ENCODE data around the gene PAIP2B. TPM values are rescaled to one million over a fixed set of nuclear protein-coding genes. Genes with fewer than 3 reads are reported as not detected.
"Not testable (repeated sequence)": the region's sequence is repeated elsewhere in the genome, so short reads cannot be mapped to it uniquely, and the experiment has no call there.

PAIP2B gene
- total RNA-seq, 1 donor from 2014 or later, result 10.8 TPM

- H3K9me3 Mint-ChIP-seq, result peaks cover 13% of the 10 kb centered on the region
- DNase-seq (ENCODE audit: low spot score in 2 of 2, unreplicated experiment in 2 of 2), result no peak
- TF ChIP-seq CTCF (IDR thresholded peaks at IDR 0.05; ENCODE audit: unreplicated experiment), result no peak
- H3K4me1 Mint-ChIP-seq, result no peaks in the 10 kb centered on the region
- H3K27me3 Mint-ChIP-seq (ENCODE audit: low read depth), result peaks cover 49% of the 10 kb centered on the region
- H3K4me3 Mint-ChIP-seq, result no peak overlapping the region
- no peaks in the 10 kb centered on the region for H3K36me3 Mint-ChIP-seq
- H3K27ac Mint-ChIP-seq, result no peak overlapping the region
Observed at GRCh38 chr2:71244302-71244660, 17.4 kb upstream of the PAIP2B start.

- Mint-ChIP-seq H3K27ac (no peak overlapping the region), H3K9me3 (peaks cover 13% of the 10 kb centered on the region), H3K36me3 (no peaks in the 10 kb centered on the region), H3K4me3 (no peak overlapping the region), H3K4me1 (no peaks in the 10 kb centered on the region), H3K27me3 (ENCODE audit: low read depth) (peaks cover 45% of the 10 kb centered on the region)
- no peak for DNase-seq (ENCODE audit: low spot score in 2 of 2, unreplicated experiment in 2 of 2)
- no peak for TF ChIP-seq CTCF (IDR thresholded peaks at IDR 0.05; ENCODE audit: unreplicated experiment)
Observed at GRCh38 chr2:71243634-71244301, 16.9 kb upstream of the PAIP2B start.

DNA sequence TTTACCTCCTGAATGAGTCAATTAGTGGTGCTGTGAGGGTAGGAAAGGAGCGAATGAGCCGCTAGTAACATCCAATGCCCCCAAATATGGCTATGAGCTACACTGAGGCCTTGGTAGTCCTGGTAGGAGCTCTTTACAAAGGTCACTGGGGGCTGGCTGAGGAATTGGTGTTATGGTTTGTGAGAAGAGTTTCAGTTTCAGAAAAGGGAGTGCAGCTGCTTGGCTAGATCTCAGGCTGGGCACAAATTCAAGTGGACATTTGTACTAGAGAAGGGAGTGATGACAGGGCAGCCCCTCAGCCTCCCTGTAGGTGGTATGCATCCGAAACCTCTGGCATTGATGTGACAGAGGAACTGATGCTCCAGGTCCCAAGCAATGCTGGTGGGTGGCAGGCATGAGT, 13.9 kb upstream of the PAIP2B start:
- no peak for TF ChIP-seq CTCF (IDR thresholded peaks at IDR 0.05; ENCODE audit: unreplicated experiment)
- peaks cover 41% of the 10 kb centered on the region for H3K27me3 Mint-ChIP-seq (ENCODE audit: low read depth)
- no peaks in the 10 kb centered on the region for H3K36me3 Mint-ChIP-seq
- no peak overlapping the region for H3K27ac Mint-ChIP-seq
- DNase-seq (ENCODE audit: low spot score in 2 of 2, unreplicated experiment in 2 of 2), result no peak
- H3K4me3 Mint-ChIP-seq, result no peak overlapping the region
- H3K4me1 Mint-ChIP-seq, result no peaks in the 10 kb centered on the region
- H3K9me3 Mint-ChIP-seq, result peaks cover under 1% of the 10 kb centered on the region

DNA sequence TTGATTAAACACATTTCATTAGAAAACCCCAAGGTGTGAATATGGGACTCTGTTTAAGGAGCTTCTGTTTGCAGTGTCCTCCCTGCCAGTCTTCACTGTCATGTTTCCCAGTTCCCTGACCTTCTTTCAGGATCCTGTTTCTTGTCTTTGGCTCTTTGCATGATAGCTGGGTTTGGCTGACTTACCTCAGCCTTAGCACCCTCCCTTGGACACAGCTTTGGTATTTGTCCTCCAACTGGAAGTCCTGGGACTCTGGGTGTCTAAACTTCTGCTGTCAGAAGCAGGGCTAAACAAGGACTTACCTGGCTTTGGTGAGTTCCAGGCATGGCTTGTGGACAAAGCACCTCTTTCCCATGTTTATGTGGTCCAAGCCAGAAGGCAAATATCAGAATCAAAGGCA, 11.2 kb upstream of the PAIP2B start:
- Mint-ChIP-seq H3K9me3 (peaks cover 12% of the 10 kb centered on the region), H3K36me3 (peaks cover 2% of the 10 kb centered on the region), H3K27ac (no peak overlapping the region), H3K4me3 (no peak overlapping the region), H3K4me1 (no peaks in the 10 kb centered on the region), H3K27me3 (ENCODE audit: low read depth) (peaks cover 41% of the 10 kb centered on the region)
- TF ChIP-seq CTCF (IDR thresholded peaks at IDR 0.05; ENCODE audit: unreplicated experiment), result no peak
- DNase-seq (ENCODE audit: low spot score in 2 of 2, unreplicated experiment in 2 of 2), result no peak

DNA sequence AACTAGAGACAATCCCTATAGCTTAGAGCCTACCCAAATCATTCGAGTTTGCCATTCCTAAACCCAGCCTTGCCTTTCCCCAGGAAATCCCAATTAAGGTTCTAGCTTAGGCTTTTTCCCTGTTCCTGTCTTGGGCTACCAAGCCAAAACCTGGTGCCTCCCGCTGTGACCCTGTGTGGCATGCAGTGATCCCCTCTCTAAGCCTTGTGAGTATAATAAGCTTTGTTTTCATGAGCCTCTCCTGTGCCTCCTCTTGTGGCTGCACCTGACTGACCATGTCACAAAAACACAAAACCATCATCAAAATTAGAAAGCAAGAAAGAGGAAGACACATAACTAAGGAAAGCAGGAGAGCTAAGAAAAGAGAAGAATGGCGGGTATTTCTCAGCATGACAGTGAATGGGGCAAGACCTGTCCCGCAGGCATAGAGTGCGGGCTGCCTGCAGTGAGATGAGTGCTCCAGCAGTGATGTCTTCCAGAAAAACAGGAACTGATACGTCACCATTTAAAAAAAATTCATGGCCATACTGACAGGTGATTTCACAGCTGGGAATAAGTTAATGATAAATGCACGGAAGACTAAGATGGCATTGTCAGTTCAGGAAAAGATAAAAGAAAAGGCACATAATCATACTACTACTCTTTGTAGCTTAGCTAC, 9.2 kb upstream of the PAIP2B start:
- H3K4me1 Mint-ChIP-seq, result no peaks in the 10 kb centered on the region
- H3K27ac Mint-ChIP-seq, result no peak overlapping the region
- DNase-seq (ENCODE audit: low spot score in 2 of 2, unreplicated experiment in 2 of 2), result no peak
- no peak overlapping the region for H3K4me3 Mint-ChIP-seq
- peaks cover 2% of the 10 kb centered on the region for H3K36me3 Mint-ChIP-seq
- peaks cover 33% of the 10 kb centered on the region for H3K27me3 Mint-ChIP-seq (ENCODE audit: low read depth)
- no peak for TF ChIP-seq CTCF (IDR thresholded peaks at IDR 0.05; ENCODE audit: unreplicated experiment)
- peaks cover 29% of the 10 kb centered on the region for H3K9me3 Mint-ChIP-seq

GRCh38 chr2:71233072-71233471, 6.2 kb upstream of the PAIP2B start:
- peaks cover 30% of the 10 kb centered on the region for H3K9me3 Mint-ChIP-seq

More at GRCh38 chr2:71233072-71233471, 6.2 kb upstream of the PAIP2B start:
- not testable (repeated sequence) for H3K27ac Mint-ChIP-seq; DNase-seq (ENCODE audit: low spot score in 2 of 2, unreplicated experiment in 2 of 2); H3K36me3 Mint-ChIP-seq; H3K4me1 Mint-ChIP-seq; H3K4me3 Mint-ChIP-seq
- peaks cover 24% of the 10 kb centered on the region for H3K27me3 Mint-ChIP-seq (ENCODE audit: low read depth)
